ENCODE data around the gene ZNF609. TPM values are rescaled to one million over a fixed set of nuclear protein-coding genes. Genes with fewer than 3 reads are reported as not detected.
"Not testable (repeated sequence)": the region's sequence is repeated elsewhere in the genome, so short reads cannot be mapped to it uniquely, and the experiment has no call there.

The ZNF609 gene
- total RNA-seq, 1 experiment from 2014 or later: 17.7 TPM

DNA sequence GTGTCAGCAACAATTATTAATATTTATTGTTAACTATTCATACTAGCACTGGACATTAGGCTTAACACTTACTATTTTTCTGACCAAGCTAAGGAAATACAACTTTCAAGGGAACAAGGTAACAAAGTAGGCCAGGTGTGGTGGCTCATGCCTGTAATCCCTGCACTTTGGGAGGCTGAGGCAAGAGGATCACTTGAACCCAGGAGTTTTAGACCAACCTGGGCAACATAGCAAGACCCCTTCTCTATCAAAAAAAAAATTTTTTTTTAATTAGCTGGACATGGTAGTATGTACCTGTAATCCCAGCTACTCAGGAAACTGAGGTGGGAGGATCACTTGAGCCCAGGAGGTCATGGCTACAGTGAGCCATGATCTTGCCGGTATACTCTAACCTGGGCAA lies 183.3 kb downstream of the ZNF609 start:
- Histone ChIP-seq H3K27me3 (replicated peaks) (no peaks in the 10 kb centered on the region), H3K9me3 (replicated peaks) (no peaks in the 10 kb centered on the region)

DNA sequence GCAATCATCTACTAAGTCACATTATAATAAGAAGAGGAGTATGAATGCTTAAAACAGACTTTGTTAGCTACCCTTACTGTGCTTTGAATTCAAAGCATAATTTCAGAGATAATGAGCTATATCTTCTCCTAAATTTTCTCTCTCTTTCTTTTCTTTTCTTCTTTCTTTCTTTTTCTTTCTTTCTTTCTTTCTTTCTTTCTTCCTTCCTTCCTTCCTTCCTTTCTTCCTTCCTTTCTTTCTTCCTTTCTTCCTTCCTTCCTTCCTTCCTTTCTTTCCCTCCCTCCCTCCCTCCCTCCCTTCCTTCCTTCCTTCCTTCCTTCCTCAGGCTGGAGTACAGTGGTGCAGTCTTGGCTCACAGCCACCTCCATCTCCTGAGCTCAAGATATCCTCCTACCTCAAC lies 184.4 kb downstream of the ZNF609 start:
- not testable (repeated sequence) for DNase-seq (ENCODE audit: low read depth in 1 of 2, low spot score in 2 of 2); H3K36me3 ChIP-seq; H3K4me3 ChIP-seq; H3K4me1 ChIP-seq (replicated peaks); H3K27ac ChIP-seq; H3K9me3 ChIP-seq (replicated peaks); H3K27me3 ChIP-seq (replicated peaks)

More for the DNA sequence above, 183.3 kb downstream of the ZNF609 start:
- 0 out of 2 replicates have a peak, but pooled peaks cover 6% of the 10 kb centered on the region for H3K36me3 ChIP-seq
- H3K27ac ChIP-seq: no peak overlapping the region
- no peaks in the 10 kb centered on the region for H3K4me1 ChIP-seq (replicated peaks)
- no peak for DNase-seq (ENCODE audit: low read depth in 1 of 2, low spot score in 2 of 2)
- H3K4me3 ChIP-seq: no peak overlapping the region

DNA sequence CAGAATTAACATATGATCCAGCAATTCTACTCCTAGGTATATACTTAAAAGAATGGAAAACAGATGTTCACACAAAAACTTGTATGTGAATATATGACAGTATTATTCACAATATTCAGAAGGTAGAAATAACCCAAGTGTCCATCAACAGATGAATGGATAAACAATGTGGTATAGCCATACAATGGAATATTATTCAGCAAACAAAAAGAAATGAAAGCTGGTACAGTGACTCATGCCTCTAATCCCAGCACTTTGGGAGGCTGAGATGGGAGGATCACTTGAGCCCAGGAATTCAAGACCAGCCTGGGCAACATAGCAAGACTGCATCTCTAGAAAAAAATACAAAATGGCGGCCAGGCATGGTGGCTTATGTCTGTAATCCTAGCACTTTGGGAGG lies 185.6 kb downstream of the ZNF609 start:
- H3K9me3 ChIP-seq (replicated peaks): no peaks in the 10 kb centered on the region
- no peak overlapping the region for H3K27ac ChIP-seq
- 0 out of 2 replicates have a peak, but pooled peaks cover 4% of the 10 kb centered on the region for H3K36me3 ChIP-seq
- no peaks in the 10 kb centered on the region for H3K27me3 ChIP-seq (replicated peaks)
- no peak for DNase-seq (ENCODE audit: low read depth in 1 of 2, low spot score in 2 of 2)
- H3K4me3 ChIP-seq: no peak overlapping the region
- H3K4me1 ChIP-seq (replicated peaks): no peaks in the 10 kb centered on the region

DNA sequence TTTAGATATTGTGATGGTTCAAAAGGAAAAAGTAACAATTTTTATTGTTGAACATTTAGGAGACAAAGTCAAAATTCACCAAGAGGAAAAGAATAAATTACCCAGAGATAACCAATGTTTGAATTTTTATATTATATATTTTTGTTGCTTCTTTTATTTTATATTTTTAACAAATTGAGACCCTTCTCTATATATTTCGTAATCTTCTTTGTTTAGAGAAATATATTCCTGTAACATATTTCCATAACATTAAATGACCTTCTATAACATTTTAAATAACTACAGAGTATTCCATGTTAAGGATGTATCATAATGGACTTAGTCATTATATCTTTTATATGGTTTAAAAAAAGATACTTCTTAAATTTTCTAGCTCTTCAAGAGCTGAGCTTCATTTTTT lies 187.0 kb downstream of the ZNF609 start:
- H3K27me3 ChIP-seq (replicated peaks): no peaks in the 10 kb centered on the region
- H3K36me3 ChIP-seq: 0 out of 2 replicates have a peak, but pooled peaks cover 4% of the 10 kb centered on the region
- peaks cover 8% of the 10 kb centered on the region for H3K4me1 ChIP-seq (replicated peaks)
- no peak overlapping the region for H3K4me3 ChIP-seq
- DNase-seq (ENCODE audit: low read depth in 1 of 2, low spot score in 2 of 2): no peak
- H3K27ac ChIP-seq: no peak overlapping the region
- no peaks in the 10 kb centered on the region for H3K9me3 ChIP-seq (replicated peaks)

DNA sequence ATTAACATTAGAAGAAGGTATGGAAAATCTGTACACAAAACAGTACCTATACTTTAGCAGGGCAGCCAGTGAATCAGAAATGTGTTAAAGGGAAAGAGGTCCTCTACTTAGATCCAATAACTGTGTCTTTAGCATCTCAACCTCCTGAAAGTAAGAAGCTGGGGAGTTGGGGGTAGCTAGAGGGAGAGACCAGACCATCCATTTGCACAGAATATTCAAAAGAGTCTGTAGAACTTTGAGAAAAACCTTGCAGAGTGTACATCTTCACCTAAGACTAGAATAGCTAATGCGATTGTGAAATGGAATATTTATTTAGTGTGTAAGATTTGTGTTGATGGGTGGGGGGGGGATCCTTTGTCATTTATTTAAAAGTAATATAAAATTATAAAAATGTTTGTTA lies 190.2 kb downstream of the ZNF609 start:
- Histone ChIP-seq H3K27me3 (replicated peaks) (no peaks in the 10 kb centered on the region), H3K4me3 (no peak overlapping the region), H3K36me3 (no peaks in the 10 kb centered on the region), H3K27ac (no peak overlapping the region), H3K9me3 (replicated peaks) (no peaks in the 10 kb centered on the region), H3K4me1 (replicated peaks) (peaks cover 12% of the 10 kb centered on the region)
- DNase-seq (ENCODE audit: low read depth in 1 of 2, low spot score in 2 of 2): no peak

DNA sequence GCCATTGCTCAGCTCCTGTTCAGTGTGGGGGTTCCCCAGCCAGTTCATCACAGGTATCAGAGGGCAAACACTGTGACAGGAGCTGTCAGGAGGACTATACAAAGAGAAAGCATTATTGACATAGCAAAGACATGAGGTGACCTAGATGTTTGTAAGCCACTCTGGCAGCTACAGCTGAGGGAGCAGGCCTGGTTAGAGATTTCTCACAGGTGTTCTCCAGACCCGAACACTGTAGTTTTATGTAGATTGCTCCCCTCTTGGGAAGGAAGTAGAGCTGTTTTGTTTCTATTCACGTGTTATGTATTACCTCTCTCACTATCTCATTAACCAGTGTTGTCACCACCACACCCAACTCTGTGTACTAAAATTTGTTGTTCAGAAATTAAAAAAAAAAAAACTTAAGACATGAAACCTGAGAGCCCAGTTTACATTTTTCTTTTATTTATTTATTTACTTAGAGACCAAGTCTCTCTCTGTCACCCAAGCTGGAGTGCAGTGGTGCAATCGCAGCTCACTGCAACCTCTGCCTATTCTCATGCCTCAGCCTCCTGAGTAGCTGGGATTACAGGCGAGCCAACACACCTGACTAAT lies 191.3 kb downstream of the ZNF609 start:
- Histone ChIP-seq H3K36me3 (no peaks in the 10 kb centered on the region), H3K27ac (no peak overlapping the region), H3K4me3 (no peak overlapping the region), H3K27me3 (replicated peaks) (no peaks in the 10 kb centered on the region), H3K9me3 (replicated peaks) (no peaks in the 10 kb centered on the region), H3K4me1 (replicated peaks) (peaks cover 12% of the 10 kb centered on the region)
- peak in 1 of 2 experiments; percentile 29 for DNase-seq (ENCODE audit: low read depth in 1 of 2, low spot score in 2 of 2)

DNA sequence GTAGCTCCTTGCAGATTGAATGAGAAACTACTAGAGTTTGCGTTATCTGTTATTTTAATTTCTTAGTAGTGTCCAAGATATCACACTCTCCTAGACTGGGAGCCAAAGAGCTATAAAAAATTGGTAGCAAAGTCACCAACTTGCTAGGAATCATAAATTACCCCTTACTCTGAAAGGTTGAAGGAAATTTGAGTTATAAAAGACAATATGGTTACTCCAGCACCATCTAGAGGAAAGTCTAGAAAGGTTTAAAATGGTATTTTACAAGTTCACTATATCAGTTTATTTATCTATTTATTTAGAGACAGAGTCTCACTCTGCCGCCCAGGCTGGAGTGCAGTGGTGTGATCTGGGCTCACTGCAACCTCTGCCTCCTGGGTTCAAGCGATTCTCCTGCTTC lies 193.4 kb downstream of the ZNF609 start:
- H3K36me3 ChIP-seq: no peaks in the 10 kb centered on the region
- no peaks in the 10 kb centered on the region for H3K9me3 ChIP-seq (replicated peaks)
- H3K27me3 ChIP-seq (replicated peaks): no peaks in the 10 kb centered on the region
- DNase-seq (ENCODE audit: low read depth in 1 of 2, low spot score in 2 of 2): no peak
- no peak overlapping the region for H3K27ac ChIP-seq
- H3K4me1 ChIP-seq (replicated peaks): peaks cover 12% of the 10 kb centered on the region
- no peak overlapping the region for H3K4me3 ChIP-seq

DNA sequence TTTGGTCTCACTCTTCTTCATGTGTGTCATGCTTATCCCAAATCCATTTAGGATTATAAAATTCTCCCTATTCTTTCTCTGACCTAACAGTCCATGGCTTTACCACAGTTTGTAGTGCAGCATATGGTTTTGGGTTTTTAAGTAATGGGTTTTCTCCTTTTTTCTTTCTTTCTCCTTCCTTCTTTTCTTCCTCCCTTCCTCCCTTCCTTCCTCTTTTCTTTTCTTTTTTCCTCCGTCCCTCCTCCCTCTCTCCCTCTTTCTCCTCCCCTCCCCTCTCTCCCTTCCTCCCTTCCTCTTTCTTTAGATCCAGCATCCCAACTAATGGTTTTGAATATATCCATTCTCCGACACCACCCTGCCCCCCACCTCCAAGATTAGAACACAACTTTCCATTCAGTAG lies 196.1 kb downstream of the ZNF609 start:
- no peak overlapping the region for H3K4me3 ChIP-seq
- no peaks in the 10 kb centered on the region for H3K9me3 ChIP-seq (replicated peaks)
- peaks cover 9% of the 10 kb centered on the region for H3K4me1 ChIP-seq (replicated peaks)
- no peak overlapping the region for H3K27ac ChIP-seq
- H3K27me3 ChIP-seq (replicated peaks): no peaks in the 10 kb centered on the region
- no peak for DNase-seq (ENCODE audit: low read depth in 1 of 2, low spot score in 2 of 2)
- H3K36me3 ChIP-seq: 0 out of 2 replicates have a peak, but pooled peaks cover 4% of the 10 kb centered on the region

DNA sequence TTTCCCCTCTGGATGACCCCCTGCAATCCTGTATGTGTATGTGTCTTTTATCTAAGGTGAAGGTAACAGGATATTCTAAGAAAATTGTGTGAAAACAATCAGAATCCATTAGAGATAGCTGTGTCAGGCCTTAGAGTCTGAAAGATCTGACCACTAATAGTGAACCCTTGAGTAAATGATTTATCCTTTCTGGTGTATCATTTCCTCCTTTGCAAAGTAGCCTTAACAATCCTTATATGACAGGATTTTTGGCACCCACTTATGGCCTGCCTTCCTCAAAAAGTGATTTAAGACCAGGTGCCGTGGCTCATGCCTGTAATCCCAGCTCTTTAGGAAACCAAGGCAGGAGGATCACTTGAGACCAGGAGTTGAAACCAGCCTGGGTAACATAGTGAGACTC lies 204.8 kb downstream of the ZNF609 start:
- no peak overlapping the region for H3K4me3 ChIP-seq
- peaks cover 18% of the 10 kb centered on the region for H3K4me1 ChIP-seq (replicated peaks)
- no peak overlapping the region for H3K27ac ChIP-seq
- H3K36me3 ChIP-seq: no peaks in the 10 kb centered on the region
- no peak for DNase-seq (ENCODE audit: low read depth in 1 of 2, low spot score in 2 of 2)
- no peaks in the 10 kb centered on the region for H3K27me3 ChIP-seq (replicated peaks)
- H3K9me3 ChIP-seq (replicated peaks): no peaks in the 10 kb centered on the region

DNA sequence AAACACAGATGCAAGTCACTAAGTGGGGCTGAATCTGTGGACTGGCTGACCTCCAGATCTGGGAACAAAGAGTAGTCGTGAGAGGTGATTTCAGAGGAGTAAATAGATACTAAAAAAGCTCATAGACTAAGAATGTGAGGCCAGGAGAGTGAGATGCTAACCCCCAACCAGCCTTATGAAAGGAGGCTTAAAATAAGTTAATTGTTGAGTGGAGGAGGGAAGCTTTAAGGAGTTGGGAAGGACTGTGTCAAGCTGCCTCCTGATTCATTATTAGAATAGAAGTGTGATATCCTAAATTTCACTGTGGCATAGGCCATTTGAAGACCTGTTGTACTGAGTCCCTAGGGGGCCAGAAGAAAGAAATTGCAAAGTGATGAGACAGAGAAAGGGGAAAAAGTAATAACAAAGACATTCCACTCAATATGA lies 207.4 kb downstream of the ZNF609 start:
- Histone ChIP-seq H3K27me3 (replicated peaks) (no peaks in the 10 kb centered on the region), H3K9me3 (replicated peaks) (no peaks in the 10 kb centered on the region), H3K36me3 (no peaks in the 10 kb centered on the region), H3K4me3 (no peak overlapping the region), H3K27ac (peak overlapping the region; percentile 93), H3K4me1 (replicated peaks) (peaks cover 18% of the 10 kb centered on the region)
- peak; percentile 73 to 85 for DNase-seq (ENCODE audit: low read depth in 1 of 2, low spot score in 2 of 2)

DNA sequence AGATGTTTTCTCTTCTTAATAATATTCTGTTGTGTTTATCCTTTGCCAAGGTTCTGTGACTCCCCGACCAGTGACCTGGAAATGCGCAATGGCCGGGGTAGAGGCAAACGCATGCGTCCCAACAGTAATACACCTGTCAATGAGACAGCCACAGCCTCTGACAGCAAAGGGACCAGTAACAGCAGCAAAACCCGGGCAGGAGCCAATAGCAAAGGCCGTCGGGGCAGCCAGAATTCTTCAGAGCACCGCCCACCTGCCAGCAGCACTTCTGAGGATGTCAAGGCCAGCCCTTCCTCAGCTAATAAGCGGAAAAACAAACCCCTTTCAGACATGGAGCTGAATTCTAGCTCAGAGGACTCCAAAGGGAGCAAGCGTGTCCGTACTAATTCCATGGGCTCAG lies 213.5 kb downstream of the ZNF609 start:
- no peak overlapping the region for H3K27ac ChIP-seq
- H3K4me3 ChIP-seq: no peak overlapping the region
- no peaks in the 10 kb centered on the region for H3K4me1 ChIP-seq (replicated peaks)
- H3K36me3 ChIP-seq: peaks cover 40% of the 10 kb centered on the region
- DNase-seq (ENCODE audit: low read depth in 1 of 2, low spot score in 2 of 2): no peak
- H3K27me3 ChIP-seq (replicated peaks): no peaks in the 10 kb centered on the region
- H3K9me3 ChIP-seq (replicated peaks): no peaks in the 10 kb centered on the region

DNA sequence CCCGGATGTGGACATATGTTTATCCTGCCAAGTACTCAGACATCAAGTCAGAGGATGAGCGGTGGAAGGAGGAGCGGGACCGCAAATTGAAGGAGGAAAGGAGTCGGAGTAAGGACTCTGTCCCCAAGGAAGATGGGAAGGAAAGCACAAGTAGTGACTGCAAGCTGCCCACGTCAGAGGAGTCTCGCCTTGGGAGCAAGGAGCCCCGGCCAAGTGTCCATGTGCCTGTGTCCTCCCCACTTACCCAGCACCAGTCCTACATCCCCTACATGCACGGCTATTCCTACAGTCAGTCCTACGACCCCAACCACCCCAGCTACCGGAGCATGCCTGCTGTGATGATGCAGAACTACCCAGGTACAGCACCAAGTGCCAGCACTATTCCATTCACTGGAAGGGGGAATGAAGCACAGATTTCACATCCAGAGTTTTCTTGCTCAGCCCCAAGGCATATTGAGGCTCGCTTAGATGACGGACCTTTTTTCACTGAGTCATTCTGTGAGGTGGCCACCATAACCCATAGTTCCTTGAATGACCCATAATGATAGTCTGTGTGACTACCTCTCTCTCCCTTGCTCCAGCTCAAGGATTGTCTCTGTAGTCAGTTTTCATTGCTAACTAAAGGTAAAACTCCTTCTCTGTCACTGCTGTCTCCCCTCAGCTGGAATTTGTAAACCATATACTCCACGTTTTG lies 217.9 kb downstream of the ZNF609 start:
- H3K4me3 ChIP-seq: no peak overlapping the region
- no peaks in the 10 kb centered on the region for H3K27me3 ChIP-seq (replicated peaks)
- H3K27ac ChIP-seq: no peak overlapping the region
- H3K36me3 ChIP-seq: peaks cover 80% of the 10 kb centered on the region
- no peak for DNase-seq (ENCODE audit: low read depth in 1 of 2, low spot score in 2 of 2)
- no peaks in the 10 kb centered on the region for H3K4me1 ChIP-seq (replicated peaks)
- no peaks in the 10 kb centered on the region for H3K9me3 ChIP-seq (replicated peaks)

DNA sequence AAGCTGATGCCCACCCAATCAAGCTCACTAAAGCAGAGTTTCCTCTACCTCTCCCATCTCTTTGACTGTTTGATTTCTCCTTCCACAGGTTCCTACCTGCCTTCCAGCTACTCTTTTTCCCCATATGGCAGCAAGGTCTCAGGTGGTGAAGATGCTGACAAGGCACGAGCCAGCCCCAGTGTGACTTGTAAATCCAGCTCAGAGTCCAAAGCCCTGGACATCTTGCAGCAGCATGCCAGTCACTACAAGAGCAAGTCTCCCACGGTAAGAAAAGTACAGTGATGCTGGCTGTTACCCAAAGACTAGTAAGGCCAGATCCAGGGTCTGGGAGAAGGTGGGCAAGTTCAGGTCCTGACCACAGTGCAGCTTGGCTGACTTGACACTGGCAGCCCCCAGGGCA lies 219.7 kb downstream of the ZNF609 start:
- no peak overlapping the region for H3K27ac ChIP-seq
- H3K4me3 ChIP-seq: no peak overlapping the region
- H3K9me3 ChIP-seq (replicated peaks): no peaks in the 10 kb centered on the region
- peaks cover 75% of the 10 kb centered on the region for H3K36me3 ChIP-seq
- H3K4me1 ChIP-seq (replicated peaks): no peaks in the 10 kb centered on the region
- DNase-seq (ENCODE audit: low read depth in 1 of 2, low spot score in 2 of 2): no peak
- H3K27me3 ChIP-seq (replicated peaks): no peaks in the 10 kb centered on the region

DNA sequence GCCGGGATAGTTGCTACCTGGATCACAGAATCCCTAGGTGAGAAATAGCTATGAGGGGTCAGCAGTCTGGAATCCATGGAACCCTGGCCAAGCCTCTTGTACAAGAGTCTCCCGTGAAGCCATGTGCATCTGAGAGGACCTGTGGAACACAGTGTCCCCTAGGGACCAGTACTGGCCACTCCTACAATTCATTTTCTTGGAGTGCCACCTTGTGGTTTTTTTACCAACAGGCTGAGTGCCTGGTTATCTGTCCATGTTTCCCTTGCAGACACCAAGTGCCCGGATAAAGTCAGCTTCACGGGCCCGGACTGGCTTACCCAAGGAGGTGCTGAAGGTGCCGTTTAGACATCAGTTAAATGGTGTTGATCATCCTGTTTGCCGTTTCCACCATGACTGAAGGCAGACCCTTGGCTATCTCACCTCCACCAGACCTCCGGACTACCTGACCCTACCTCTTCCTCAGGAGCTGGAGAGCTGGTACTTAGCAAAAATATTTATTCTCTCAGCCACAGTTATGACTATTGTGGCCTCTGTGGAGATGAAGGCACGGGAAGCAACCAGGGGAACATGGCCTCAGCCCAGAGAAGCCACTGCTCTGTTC lies 221.1 kb downstream of the ZNF609 start:
- H3K4me1 ChIP-seq (replicated peaks): no peaks in the 10 kb centered on the region
- H3K4me3 ChIP-seq: no peak overlapping the region
- H3K27ac ChIP-seq: no peak overlapping the region
- DNase-seq (ENCODE audit: low read depth in 1 of 2, low spot score in 2 of 2): peak; percentile 46 to 70
- H3K27me3 ChIP-seq (replicated peaks): no peaks in the 10 kb centered on the region
- H3K9me3 ChIP-seq (replicated peaks): no peaks in the 10 kb centered on the region
- H3K36me3 ChIP-seq: peaks cover 77% of the 10 kb centered on the region

Data from SJSA1 (cell line).